HEK293 (cell line): ENCODE data around the gene FTL.

Source experiments
- CTCF ChIA-PET: fragments of 350-600 bp; formaldehyde crosslinking; extraction: SDS; loops from one replicate; lab custom pipeline; 2021; ENCODE audit warnings: antibody characterized with exemption; lab: Yijun Ruan, JAX
- POLR2A ChIA-PET: fragments of 300-600 bp; formaldehyde crosslinking; extraction: SDS; loops from one replicate; lab custom pipeline; 2020; ENCODE audit warnings: antibody characterized with exemption, inconsistent platforms; lab: Yijun Ruan, JAX
- H3K27ac ChIP-seq: fragments of 200-500 bp; sonication (Bioruptor generic); 2 replicates; pipeline ENCODE4 v1.5.1; 2014; ENCODE audit warnings: low read depth, low read length, control low read depth, inconsistent platforms; ENCODE audit errors: extremely low read depth
- H3K36me3 ChIP-seq, 2 experiments: fragments of 200-500 bp in 1 of 2; sonication (Bioruptor generic) in 1 of 2; 1 replicate in 1 of 2; 2 replicates in 1 of 2; pipeline ENCODE4 v1.5.1; 2014 to 2017; ENCODE audit warnings: inconsistent platforms in 2 of 2, low read length in 2 of 2; ENCODE audit not compliant: control insufficient read depth in 2 of 2, insufficient read depth in 1 of 2
- H3K4me1 ChIP-seq: fragments of 200-500 bp; sonication (Bioruptor generic); 2 replicates; pipeline ENCODE4 v1.5.1; 2014; ENCODE audit warnings: mild to moderate bottlenecking, low read length, inconsistent platforms; ENCODE audit not compliant: control insufficient read depth, insufficient read depth
- H3K4me3 ChIP-seq: 2 replicates; pipeline ENCODE4 v1.5.1; 2011; ENCODE audit warnings: low read depth, mild to moderate bottlenecking, control low read depth, low read length, moderate library complexity
- H3K9me3 ChIP-seq: fragments of 200-500 bp; sonication (Bioruptor generic); 2 replicates; pipeline ENCODE4 v1.5.1; 2014; ENCODE audit warnings: low read depth, low read length, inconsistent platforms; ENCODE audit not compliant: control insufficient read depth, insufficient read depth
- KLF1 ChIP-seq: fragments of 450-650 bp; formaldehyde crosslinking; IDR thresholded peaks from 2 replicates; pipeline ENCODE4 v1.5.1; 2016; ENCODE audit warnings: missing biosample characterization, missing genetic modification characterization
- MYNN ChIP-seq: fragments of 450-650 bp; formaldehyde crosslinking; IDR thresholded peaks from 2 replicates; pipeline ENCODE4 v1.5.1; 2016; ENCODE audit warnings: missing biosample characterization, missing genetic modification characterization, borderline replicate concordance
- ZFP3 ChIP-seq: fragments of 450-650 bp; formaldehyde crosslinking; IDR thresholded peaks from 2 replicates; pipeline ENCODE4 v1.5.1; 2016; ENCODE audit warnings: low read depth, missing biosample characterization, missing genetic modification characterization
- ZFP37 ChIP-seq: fragments of 450-650 bp; formaldehyde crosslinking; IDR thresholded peaks from 2 replicates; pipeline ENCODE4 v1.5.1; 2016; ENCODE audit warnings: missing biosample characterization, missing genetic modification characterization
- ZNF501 ChIP-seq: fragments of 450-650 bp; formaldehyde crosslinking; IDR thresholded peaks from 2 replicates; pipeline ENCODE4 v1.5.1; 2016; ENCODE audit warnings: missing biosample characterization, missing genetic modification characterization
- ZNF549 ChIP-seq: fragments of 450-650 bp; IDR thresholded peaks from 2 replicates; pipeline ENCODE4 v1.5.1; 2018; ENCODE audit warnings: missing biosample characterization, missing genetic modification characterization, mild to moderate bottlenecking, inconsistent platforms, moderate library complexity
- ZNF558 ChIP-seq: fragments of 450-650 bp; formaldehyde crosslinking; IDR thresholded peaks from 2 replicates; pipeline ENCODE4 v1.5.1; 2016; ENCODE audit warnings: missing biosample characterization, missing genetic modification characterization
- ZNF571 ChIP-seq: fragments of 450-650 bp; formaldehyde crosslinking; IDR thresholded peaks from 2 replicates; pipeline ENCODE4 v1.5.0; 2017; ENCODE audit warnings: missing biosample characterization, missing genetic modification characterization
- ZNF596 ChIP-seq: fragments of 450-650 bp; IDR thresholded peaks from 2 replicates; pipeline ENCODE4 v1.5.0; 2018; ENCODE audit warnings: missing biosample characterization, mild to moderate bottlenecking, missing genetic modification characterization, moderate library complexity
- ZNF776 ChIP-seq: fragments of 450-650 bp; formaldehyde crosslinking; IDR thresholded peaks from 2 replicates; pipeline ENCODE4 v1.5.0; 2017; ENCODE audit warnings: missing biosample characterization, missing genetic modification characterization, borderline replicate concordance
- ZSCAN16 ChIP-seq: fragments of 450-650 bp; formaldehyde crosslinking; IDR thresholded peaks from 2 replicates; pipeline ENCODE4 v1.5.1; 2016; ENCODE audit warnings: missing biosample characterization, missing genetic modification characterization
- ZSCAN23 ChIP-seq: fragments of 450-650 bp; formaldehyde crosslinking; IDR thresholded peaks from 2 replicates; pipeline ENCODE4 v1.5.1; 2016; ENCODE audit warnings: missing biosample characterization, missing genetic modification characterization
- TF ChIP-seq, protein P1 (sequence below): fragments of 450-650 bp; formaldehyde crosslinking; IDR thresholded peaks from 2 replicates; pipeline ENCODE4 v1.5.1; 2016; ENCODE audit warnings: missing biosample characterization, missing genetic modification characterization
- TF ChIP-seq, protein P2 (sequence below): fragments of 450-650 bp; formaldehyde crosslinking; IDR thresholded peaks from 2 replicates; pipeline ENCODE4; 2016; ENCODE audit warnings: missing biosample characterization, missing genetic modification characterization
- TF ChIP-seq, protein P3 (sequence below): fragments of 450-650 bp; formaldehyde crosslinking; IDR thresholded peaks from 2 replicates; pipeline ENCODE4 v1.5.1; 2016; ENCODE audit warnings: missing biosample characterization, missing genetic modification characterization

The FTL gene

DNA sequence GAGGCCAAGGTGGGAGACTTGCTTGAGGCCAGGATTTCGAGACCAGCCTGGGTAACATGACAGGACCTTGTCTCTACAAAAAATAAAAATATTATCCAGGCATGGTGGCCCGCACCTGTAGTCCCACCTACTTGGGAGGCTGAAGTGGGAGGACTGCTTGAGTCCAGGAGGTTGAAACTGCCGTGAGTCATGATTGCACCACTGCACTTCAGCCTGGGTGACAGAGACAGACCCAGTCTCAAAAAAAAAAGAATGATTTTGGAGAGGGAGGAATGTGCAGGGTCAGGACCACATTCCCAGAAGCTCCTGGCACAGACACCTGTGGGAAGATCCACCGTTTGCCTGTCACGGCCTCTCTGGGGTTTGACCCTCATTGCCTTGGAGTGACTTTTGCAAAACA lies 19.7 kb upstream of the FTL start:
- CTCF ChIA-PET: no interaction called here
- Histone ChIP-seq H3K9me3 (no peaks in the 10 kb centered on the region; the same call in 1 of the 2 replicates), H3K4me1 (no peaks in the 10 kb centered on the region), H3K36me3 (peaks cover 0 to 6% of the 10 kb centered on the region in 2 experiments; a peak in 2 of 3 replicates)
- TF ChIP-seq, protein P1, sequence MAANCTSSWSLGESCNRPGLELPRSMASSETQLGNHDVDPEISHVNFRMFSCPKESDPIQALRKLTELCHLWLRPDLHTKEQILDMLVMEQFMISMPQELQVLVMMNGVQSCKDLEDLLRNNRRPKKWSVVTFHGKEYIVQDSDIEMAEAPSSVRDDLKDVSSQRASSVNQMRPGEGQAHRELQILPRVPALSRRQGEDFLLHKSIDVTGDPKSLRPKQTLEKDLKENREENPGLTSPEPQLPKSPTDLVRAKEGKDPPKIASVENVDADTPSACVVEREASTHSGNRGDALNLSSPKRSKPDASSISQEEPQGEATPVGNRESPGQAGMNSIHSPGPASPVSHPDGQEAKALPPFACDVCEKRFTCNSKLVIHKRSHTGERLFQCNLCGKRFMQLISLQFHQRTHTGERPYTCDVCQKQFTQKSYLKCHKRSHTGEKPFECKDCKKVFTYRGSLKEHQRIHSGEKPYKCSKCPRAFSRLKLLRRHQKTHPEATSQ (tag by site-specific recombination): no peak
- TF ChIP-seq, all 188 proteins: peak for 0
- POLR2A ChIA-PET: interaction anchor here (1.6 kb wide), 1 partner anchor 9 kb away, joined by 5 read pairs; the partner anchor contains the start of gene BAX
- H3K4me3 ChIP-seq: no peak overlapping the region
- no peak overlapping the region for H3K27ac ChIP-seq

DNA sequence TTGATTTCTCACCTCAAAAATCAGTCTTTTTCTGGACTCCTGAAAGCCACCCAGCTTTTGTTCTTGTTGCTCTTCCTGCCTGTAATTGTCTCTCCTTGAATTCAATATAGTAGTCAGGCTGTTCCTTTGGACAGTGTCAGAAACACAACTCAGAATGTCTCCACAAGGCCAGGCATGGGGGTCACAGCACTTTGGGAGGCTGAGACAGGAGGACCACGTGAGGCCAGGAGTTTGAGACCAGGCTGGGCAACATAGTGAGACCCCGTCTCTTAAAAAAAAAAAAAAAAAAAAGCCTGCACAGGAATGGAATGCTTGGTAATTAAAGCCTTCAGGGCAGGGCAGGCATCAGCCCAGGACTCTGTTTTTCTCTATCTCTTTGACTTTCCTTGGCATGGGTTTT lies 19.3 kb upstream of the FTL start:
- ChIA-PET CTCF (no interaction called here), POLR2A (interaction anchor here (0.8 to 1.6 kb wide), 2 partner anchors 9 kb away, joined by 3 to 5 read pairs; partner anchors contain the start of gene BAX)
- peaks cover 0 to 4% of the 10 kb centered on the region in 2 experiments; a peak in 2 of 3 replicates for H3K36me3 ChIP-seq
- H3K4me3 ChIP-seq: no peak overlapping the region
- H3K4me1 ChIP-seq: no peaks in the 10 kb centered on the region
- TF ChIP-seq ZSCAN16: no peak
- TF ChIP-seq ZNF549 (tag by site-specific recombination): no peak
- TF ChIP-seq ZSCAN23 (tag by site-specific recombination): no peak
- H3K9me3 ChIP-seq: no peaks in the 10 kb centered on the region; the same call in 1 of the 2 replicates
- H3K27ac ChIP-seq: no peak overlapping the region

DNA sequence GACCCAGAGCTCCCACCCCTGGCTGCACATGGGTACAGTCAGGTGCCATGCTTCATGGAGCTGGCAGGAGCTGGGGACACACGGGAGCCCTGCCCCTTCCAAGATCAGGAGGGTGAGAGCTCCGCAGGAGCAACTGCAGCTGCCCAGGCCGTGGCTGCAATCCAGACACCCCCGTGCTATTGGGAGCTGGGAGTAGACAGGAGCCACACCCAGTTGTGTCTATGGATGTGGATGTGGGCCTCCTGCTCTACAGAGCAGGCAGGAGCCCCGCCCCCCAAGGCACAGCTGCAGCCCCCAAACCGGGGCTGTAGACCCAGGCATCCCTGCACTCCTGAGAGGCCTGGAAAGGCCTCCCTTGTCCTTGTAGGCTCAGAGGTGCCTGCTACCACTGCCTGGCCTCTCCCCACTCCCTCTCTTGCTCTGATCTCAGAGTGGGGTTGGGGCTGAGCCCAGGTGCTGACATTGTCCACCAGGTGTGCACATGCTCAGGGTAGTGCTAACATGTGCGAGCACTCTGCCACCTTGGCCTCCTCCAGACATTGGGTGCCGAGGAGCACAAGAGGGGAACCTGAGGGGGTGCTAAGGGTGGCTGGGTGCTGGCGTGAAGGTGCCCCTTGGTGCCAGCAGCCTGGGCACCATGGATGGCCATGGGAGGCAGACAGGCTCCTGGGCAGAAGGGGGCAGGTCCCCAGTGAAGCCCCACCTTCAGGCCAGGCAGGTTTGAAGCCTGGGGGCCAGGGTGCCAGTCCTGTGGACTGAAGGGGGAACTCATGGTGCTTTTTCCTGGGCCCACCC lies 18.4 kb upstream of the FTL start:
- Histone ChIP-seq H3K4me1 (no peaks in the 10 kb centered on the region), H3K27ac (no peak overlapping the region), H3K36me3 (no peaks in the 10 kb centered on the region; a peak in 1 of 3 replicates), H3K4me3 (no peak overlapping the region), H3K9me3 (no peaks in the 10 kb centered on the region)
- TF ChIP-seq ZFP3 (tag by site-specific recombination) (no peak), ZNF776 (no peak), KLF1 (tag by site-specific recombination) (no peak), ZNF501 (tag by site-specific recombination) (no peak), MYNN (no peak), ZNF596 (tag by site-specific recombination) (no peak), ZNF558 (tag by site-specific recombination) (no peak), ZNF571 (tag by site-specific recombination) (no peak), ZFP37 (no peak)
- TF ChIP-seq, protein P2, sequence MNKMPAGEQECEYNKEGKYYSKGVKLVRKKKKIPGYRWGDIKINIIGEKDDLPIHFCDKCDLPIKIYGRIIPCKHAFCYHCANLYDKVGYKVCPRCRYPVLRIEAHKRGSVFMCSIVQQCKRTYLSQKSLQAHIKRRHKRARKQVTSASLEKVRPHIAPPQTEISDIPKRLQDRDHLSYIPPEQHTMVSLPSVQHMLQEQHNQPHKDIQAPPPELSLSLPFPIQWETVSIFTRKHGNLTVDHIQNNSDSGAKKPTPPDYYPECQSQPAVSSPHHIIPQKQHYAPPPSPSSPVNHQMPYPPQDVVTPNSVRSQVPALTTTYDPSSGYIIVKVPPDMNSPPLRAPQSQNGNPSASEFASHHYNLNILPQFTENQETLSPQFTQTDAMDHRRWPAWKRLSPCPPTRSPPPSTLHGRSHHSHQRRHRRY (tag by site-specific recombination): no peak
- TF ChIP-seq, protein P3, sequence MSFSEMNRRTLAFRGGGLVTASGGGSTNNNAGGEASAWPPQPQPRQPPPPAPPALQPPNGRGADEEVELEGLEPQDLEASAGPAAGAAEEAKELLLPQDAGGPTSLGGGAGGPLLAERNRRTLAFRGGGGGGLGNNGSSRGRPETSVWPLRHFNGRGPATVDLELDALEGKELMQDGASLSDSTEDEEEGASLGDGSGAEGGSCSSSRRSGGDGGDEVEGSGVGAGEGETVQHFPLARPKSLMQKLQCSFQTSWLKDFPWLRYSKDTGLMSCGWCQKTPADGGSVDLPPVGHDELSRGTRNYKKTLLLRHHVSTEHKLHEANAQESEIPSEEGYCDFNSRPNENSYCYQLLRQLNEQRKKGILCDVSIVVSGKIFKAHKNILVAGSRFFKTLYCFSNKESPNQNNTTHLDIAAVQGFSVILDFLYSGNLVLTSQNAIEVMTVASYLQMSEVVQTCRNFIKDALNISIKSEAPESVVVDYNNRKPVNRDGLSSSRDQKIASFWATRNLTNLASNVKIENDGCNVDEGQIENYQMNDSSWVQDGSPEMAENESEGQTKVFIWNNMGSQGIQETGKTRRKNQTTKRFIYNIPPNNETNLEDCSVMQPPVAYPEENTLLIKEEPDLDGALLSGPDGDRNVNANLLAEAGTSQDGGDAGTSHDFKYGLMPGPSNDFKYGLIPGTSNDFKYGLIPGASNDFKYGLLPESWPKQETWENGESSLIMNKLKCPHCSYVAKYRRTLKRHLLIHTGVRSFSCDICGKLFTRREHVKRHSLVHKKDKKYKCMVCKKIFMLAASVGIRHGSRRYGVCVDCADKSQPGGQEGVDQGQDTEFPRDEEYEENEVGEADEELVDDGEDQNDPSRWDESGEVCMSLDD: no peak
- CTCF ChIA-PET: no interaction called here
- POLR2A ChIA-PET: interaction anchor here (0.8 kb wide), 1 partner anchor 8 kb away, joined by 3 read pairs; the partner anchor contains the start of gene BAX
